PFSK-1 (cell line): ENCODE measurements around the gene PLAGL2.

Source experiments
- FOXP2 ChIP-seq: optimal IDR thresholded peaks from 2 replicates; pipeline ENCODE3; 2011; ENCODE audit warnings: borderline replicate concordance, control low read depth, inconsistent platforms; ENCODE audit not compliant: insufficient read depth; ENCODE audit errors: extremely low read length, extremely low read depth
- POLR2AphosphoS5 ChIP-seq: IDR thresholded peaks from 2 replicates; pipeline ENCODE4 v1.6.1; 2012; ENCODE audit warnings: low read depth, mild to moderate bottlenecking, control low read depth, low read length, moderate library complexity
- REST ChIP-seq, 2 experiments: IDR thresholded peaks; 2 replicates each; pipeline versions ENCODE4 v1.6.1 to v1.8.0; 2011 to 2012; ENCODE audit warnings: low read depth in 2 of 2, low read length in 2 of 2, control low read depth in 1 of 2, inconsistent platforms in 1 of 2, mild to moderate bottlenecking in 1 of 2, moderate library complexity in 1 of 2; ENCODE audit not compliant: insufficient read depth in 1 of 2
- SIN3A ChIP-seq: IDR thresholded peaks from 2 replicates; pipeline ENCODE4 v1.6.1; 2012; ENCODE audit warnings: mild to moderate bottlenecking, low read length, moderate library complexity, borderline replicate concordance; ENCODE audit not compliant: insufficient read depth
- TAF1 ChIP-seq: IDR thresholded peaks from 2 replicates; pipeline ENCODE4 v1.6.1; 2012; ENCODE audit warnings: low read length, control low read depth, borderline replicate concordance; ENCODE audit not compliant: insufficient read depth

The PLAGL2 gene

GRCh38 chr20:32215729-32216128 lies 8.2 kb upstream of the PLAGL2 start:
- TF ChIP-seq TAF1, result no peak
- TF ChIP-seq SIN3A, result no peak
- no peak for TF ChIP-seq POLR2AphosphoS5
- no peak for TF ChIP-seq FOXP2
- no peak for TF ChIP-seq REST (IDR thresholded peaks at IDR 0.05; ENCODE audit: insufficient read depth in 1 of 2, low read depth in 2 of 2, low read length in 2 of 2)

- TF ChIP-seq FOXP2 (no peak), POLR2AphosphoS5 (no peak), REST (IDR thresholded peaks at IDR 0.05; ENCODE audit: insufficient read depth in 1 of 2, low read depth in 2 of 2, low read length in 2 of 2) (no peak), SIN3A (no peak), TAF1 (no peak)
Measured at GRCh38 chr20:32215147-32215546, 7.6 kb upstream of the PLAGL2 start.

- TF ChIP-seq FOXP2 (no peak), SIN3A (no peak), POLR2AphosphoS5 (no peak), TAF1 (no peak), REST (IDR thresholded peaks at IDR 0.05; ENCODE audit: insufficient read depth in 1 of 2, low read depth in 2 of 2, low read length in 2 of 2) (no peak)
Measured at GRCh38 chr20:32213870-32214269, 6.3 kb upstream of the PLAGL2 start.

GRCh38 chr20:32209850-32210605 lies 2.5 kb upstream of the PLAGL2 start:
- TF ChIP-seq TAF1 (no peak), POLR2AphosphoS5 (no peak), FOXP2 (no peak), REST (IDR thresholded peaks at IDR 0.05; ENCODE audit: insufficient read depth in 1 of 2, low read depth in 2 of 2, low read length in 2 of 2) (no peak), SIN3A (no peak)
